Body of pancreas (tissue), 4 donors: ENCODE results near the gene SLC35E3. TPM values are rescaled to one million over a fixed set of nuclear protein-coding genes. Genes with fewer than 3 reads are reported as not detected.

ENCODE experiments used
- ATAC-seq: fragments of 150-250 bp; one replicate; pipeline ENCODE4 v1.9.1; 2016
- DNase-seq, 4 donors: peaks; one replicate each; pipeline ENCODE4 v3.0.0-alpha.2; 2019
- H3K27ac ChIP-seq, 4 donors: fragments of 200-600 bp; sonication (generic); 1 replicate in 3 of 4; 2 replicates in 1 of 4; pipeline versions ENCODE4 v1.5.1 to v1.6.1; 2016 to 2019; ENCODE audit warnings: mild to moderate bottlenecking in 1 of 4, mixed read lengths in 1 of 4, moderate library complexity in 1 of 4
- H3K27me3 ChIP-seq, 2 donors: fragments of 200-600 bp; sonication (generic); one replicate each; pipeline ENCODE4 v1.6.0; 2016; ENCODE audit warnings: mild to moderate bottlenecking in 1 of 2
- H3K36me3 ChIP-seq, 2 donors: fragments of 200-600 bp; sonication (generic); replicated peaks in 1 of 2; 2 replicates each; pipeline ENCODE4 v1.5.1; 2016; ENCODE audit warnings: low read depth in 2 of 2; ENCODE audit not compliant: insufficient read depth in 1 of 2
- H3K4me1 ChIP-seq: fragments of 200-600 bp; sonication (generic); one replicate; pipeline ENCODE4 v1.6.0; 2016
- H3K4me3 ChIP-seq, 2 donors: fragments of 200-600 bp; sonication (generic); 1 replicate in 1 of 2; 2 replicates in 1 of 2; pipeline ENCODE4 v1.5.1; 2016 to 2019
- H3K9me3 ChIP-seq, 3 donors: fragments of 200-600 bp; sonication (generic); 1 replicate in 2 of 3; 2 replicates in 1 of 3; pipeline ENCODE4 v1.5.1; 2016
- POLR2A ChIP-seq, 3 donors: fragments of 450-650 bp; IDR thresholded peaks; one replicate each; pipeline ENCODE4 v1.6.1; 2016; ENCODE audit warnings: antibody characterized with exemption in 3 of 3, mild to moderate bottlenecking in 2 of 3
- WGBS, 2 donors: methylation state at CpG; one replicate each; pipeline ENCODE4 v1.1.5; 2017; 5-methylcytosine and 5-hydroxymethylcytosine counted together
- intact Hi-C: fragments of 100-400 bp; cut with DNase I; formaldehyde crosslinking; loops from one replicate; pipeline ENCODE4 v1.15.1; 2023
- total RNA-seq, 2 donors: library from RNA; depleted of rRNA; stranded (reverse); fragments of >200 nt; gene quantifications; one replicate each; pipeline ENCODE4 v1.1.0, GENCODE V29; 2016
- TF ChIP-seq, protein P1 (sequence below), 7 experiments: fragments of 450-650 bp in 4 of 7; fragments of 200-600 bp in 3 of 7; sonication (generic) in 3 of 7; IDR thresholded peaks; one replicate each; pipeline ENCODE4 v1.5.1; 2016 to 2019; ENCODE audit warnings: antibody characterized with exemption in 7 of 7

SLC35E3 gene
- total RNA-seq, 2 donors from 2014 or later: 2.1 to 2.6 TPM

DNA sequence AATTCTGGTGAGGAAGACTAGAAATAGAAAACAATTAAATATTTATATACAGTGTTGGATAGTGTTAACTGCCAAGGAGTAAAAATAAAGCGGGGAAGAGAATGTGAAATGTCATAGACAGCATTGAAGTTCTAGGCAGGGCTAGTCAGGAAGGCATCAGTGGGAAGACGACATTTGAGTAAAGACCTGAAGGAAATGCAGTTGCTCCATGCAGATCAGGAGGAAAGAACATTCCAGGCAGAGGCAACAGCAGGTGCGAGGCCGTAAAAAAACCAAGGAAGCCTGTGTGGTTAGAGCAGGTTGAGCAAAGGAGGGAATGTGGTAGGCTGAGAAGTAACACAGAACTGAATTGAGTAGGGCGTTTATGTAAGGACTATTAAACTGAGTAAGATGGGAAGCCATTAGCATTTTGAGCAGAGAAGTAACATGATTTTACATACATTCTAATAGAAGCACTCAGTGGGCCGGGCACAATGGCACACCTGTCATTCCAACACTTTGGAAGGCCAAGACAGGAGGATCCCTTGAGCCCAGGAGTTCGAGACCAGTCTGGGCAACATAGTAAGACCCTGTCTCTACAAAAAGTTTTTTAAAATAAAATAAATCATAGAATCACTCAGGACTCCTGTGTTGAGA lies 14.9 kb downstream of the SLC35E3 start:
- ATAC-seq: no peak
- TF ChIP-seq, protein P1, sequence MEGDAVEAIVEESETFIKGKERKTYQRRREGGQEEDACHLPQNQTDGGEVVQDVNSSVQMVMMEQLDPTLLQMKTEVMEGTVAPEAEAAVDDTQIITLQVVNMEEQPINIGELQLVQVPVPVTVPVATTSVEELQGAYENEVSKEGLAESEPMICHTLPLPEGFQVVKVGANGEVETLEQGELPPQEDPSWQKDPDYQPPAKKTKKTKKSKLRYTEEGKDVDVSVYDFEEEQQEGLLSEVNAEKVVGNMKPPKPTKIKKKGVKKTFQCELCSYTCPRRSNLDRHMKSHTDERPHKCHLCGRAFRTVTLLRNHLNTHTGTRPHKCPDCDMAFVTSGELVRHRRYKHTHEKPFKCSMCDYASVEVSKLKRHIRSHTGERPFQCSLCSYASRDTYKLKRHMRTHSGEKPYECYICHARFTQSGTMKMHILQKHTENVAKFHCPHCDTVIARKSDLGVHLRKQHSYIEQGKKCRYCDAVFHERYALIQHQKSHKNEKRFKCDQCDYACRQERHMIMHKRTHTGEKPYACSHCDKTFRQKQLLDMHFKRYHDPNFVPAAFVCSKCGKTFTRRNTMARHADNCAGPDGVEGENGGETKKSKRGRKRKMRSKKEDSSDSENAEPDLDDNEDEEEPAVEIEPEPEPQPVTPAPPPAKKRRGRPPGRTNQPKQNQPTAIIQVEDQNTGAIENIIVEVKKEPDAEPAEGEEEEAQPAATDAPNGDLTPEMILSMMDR (IDR thresholded peaks at IDR 0.05): no peak
- TF ChIP-seq POLR2A (IDR thresholded peaks at IDR 0.05): no peak
- H3K27me3 ChIP-seq: no peaks in the 10 kb centered on the region
- H3K36me3 ChIP-seq: no peaks in the 10 kb centered on the region
- DNase-seq: no peak
- WGBS, 2 donors: 92 to 95% methylated on average over 7 of the region's 7 CpGs
- intact Hi-C loops: no loop called here
- no peak overlapping the region for H3K27ac ChIP-seq
- no peak overlapping the region for H3K4me3 ChIP-seq
- no peaks in the 10 kb centered on the region for H3K4me1 ChIP-seq
- no peaks in the 10 kb centered on the region for H3K9me3 ChIP-seq

DNA sequence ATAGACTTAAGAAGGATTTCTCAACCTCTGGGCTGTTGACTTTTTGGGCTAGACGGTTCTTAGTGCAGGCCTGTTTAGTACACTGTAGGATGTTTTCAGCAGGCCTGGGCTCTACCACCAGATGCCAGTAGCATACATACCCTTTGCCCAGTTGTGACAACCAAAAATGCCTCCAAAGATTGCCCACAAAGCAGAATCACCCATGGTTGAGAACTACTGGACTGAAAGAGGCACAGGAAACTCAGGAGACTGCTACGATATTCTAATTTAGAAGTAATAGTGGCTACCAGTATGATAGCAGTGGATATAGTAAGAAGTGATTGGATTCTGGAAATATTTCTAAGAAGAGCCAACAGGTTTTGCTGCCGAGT lies 15.5 kb downstream of the SLC35E3 start:
- Histone ChIP-seq H3K4me1 (no peaks in the 10 kb centered on the region), H3K36me3 (no peaks in the 10 kb centered on the region), H3K4me3 (no peak overlapping the region), H3K9me3 (no peaks in the 10 kb centered on the region), H3K27ac (no peak overlapping the region), H3K27me3 (no peaks in the 10 kb centered on the region)
- ATAC-seq (no peak), DNase-seq (no peak)
- no peak for TF ChIP-seq POLR2A (IDR thresholded peaks at IDR 0.05)
- TF ChIP-seq, protein P1 (IDR thresholded peaks at IDR 0.05): no peak
- 91 to 95% methylated on average over 3 of the region's 3 CpGs for WGBS, 2 donors
- intact Hi-C loops: no loop called here

DNA sequence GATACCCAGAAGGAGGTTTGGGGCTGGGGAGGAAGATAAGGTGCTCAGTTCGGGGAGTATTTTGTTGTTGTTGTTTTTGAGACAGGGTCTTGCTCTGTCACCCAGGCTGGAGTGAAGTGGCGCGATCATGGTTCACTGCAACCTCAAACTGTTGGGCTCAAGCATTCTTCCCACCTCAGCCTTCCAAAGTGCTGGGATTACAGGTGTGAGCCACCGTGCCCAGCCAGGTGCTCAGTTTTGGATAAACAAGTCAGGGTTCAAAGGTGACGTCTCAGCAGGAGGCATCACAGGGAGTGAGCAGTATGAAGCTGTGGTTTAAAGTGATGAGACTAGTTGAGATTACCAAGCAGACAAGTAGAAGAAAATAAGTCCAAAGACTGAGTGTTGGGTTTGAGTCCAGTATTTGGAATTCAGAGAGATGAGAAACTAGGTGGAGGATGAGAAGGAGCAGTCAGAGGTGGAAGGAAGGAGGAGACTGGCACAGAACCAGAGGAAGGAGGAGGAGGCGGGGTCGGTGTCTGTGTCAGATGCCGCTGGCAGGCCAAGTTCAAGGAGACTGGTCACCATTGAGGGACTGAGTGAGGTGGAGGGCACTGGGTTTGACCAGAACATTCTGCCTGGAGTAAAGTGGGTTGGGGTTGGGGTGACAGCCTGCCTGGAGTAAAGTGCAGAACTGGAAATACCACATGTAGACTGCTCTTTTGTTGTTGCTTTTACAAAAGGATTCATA lies 16.1 kb downstream of the SLC35E3 start:
- DNase-seq (no peak), ATAC-seq (no peak)
- Histone ChIP-seq H3K27me3 (no peaks in the 10 kb centered on the region), H3K36me3 (no peaks in the 10 kb centered on the region), H3K27ac (no peak overlapping the region), H3K9me3 (no peaks in the 10 kb centered on the region), H3K4me1 (no peaks in the 10 kb centered on the region), H3K4me3 (no peak overlapping the region)
- intact Hi-C loops: no loop called here
- TF ChIP-seq, protein P1 (IDR thresholded peaks at IDR 0.05): no peak
- TF ChIP-seq POLR2A (IDR thresholded peaks at IDR 0.05): no peak
- WGBS, 2 donors: 73 to 82% methylated on average over 8 of the region's 8 CpGs

DNA sequence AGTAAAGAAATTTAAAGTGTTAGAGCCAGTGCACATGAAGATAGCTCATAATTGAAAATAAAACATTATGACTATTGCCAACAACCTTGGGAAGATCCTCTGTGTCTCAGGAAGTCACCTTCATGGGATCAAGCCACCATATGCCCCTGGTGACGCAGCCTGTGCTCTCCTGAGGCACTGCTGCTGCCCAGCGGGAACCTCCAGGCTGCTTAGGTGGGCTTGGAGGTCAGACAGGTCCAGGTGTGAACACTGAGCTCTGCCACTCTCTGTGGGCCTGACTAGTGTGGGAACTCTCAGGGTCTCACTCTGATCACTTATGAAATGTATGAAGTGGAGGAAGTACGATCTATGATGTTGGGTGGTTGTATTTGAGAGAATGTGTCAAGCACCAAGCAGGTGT lies 16.7 kb downstream of the SLC35E3 start:
- no peaks in the 10 kb centered on the region for H3K27me3 ChIP-seq
- no peak overlapping the region for H3K4me3 ChIP-seq
- H3K9me3 ChIP-seq: no peaks in the 10 kb centered on the region
- ATAC-seq: no peak
- TF ChIP-seq, protein P1 (IDR thresholded peaks at IDR 0.05): no peak
- TF ChIP-seq POLR2A (IDR thresholded peaks at IDR 0.05): no peak
- no peaks in the 10 kb centered on the region for H3K4me1 ChIP-seq
- WGBS, 2 donors: 88 to 98% methylated on average over 3 of the region's 3 CpGs
- DNase-seq: no peak
- intact Hi-C loops: no loop called here
- H3K36me3 ChIP-seq: no peaks in the 10 kb centered on the region
- no peak overlapping the region for H3K27ac ChIP-seq

DNA sequence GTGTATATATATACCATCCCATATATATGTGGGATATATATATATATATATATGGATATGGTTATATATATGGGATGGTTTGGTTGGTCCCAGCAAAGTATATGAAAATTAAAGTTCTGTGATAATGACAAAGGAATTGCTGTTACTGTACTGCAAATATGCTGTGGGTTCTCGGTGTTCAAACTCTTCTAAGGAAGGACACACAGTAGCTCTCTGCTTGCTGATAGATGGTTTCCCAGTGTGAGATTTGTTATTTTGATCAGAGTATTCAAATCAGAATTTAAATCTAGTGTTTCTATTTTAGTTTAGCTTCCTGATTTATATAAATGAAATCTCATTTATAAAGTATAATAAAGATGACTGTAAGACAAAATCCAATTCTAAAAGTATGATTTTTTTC lies 19.7 kb downstream of the SLC35E3 start:
- intact Hi-C loops: no loop called here
- Histone ChIP-seq H3K9me3 (no peaks in the 10 kb centered on the region), H3K36me3 (no peaks in the 10 kb centered on the region), H3K4me3 (no peak overlapping the region), H3K27me3 (no peaks in the 10 kb centered on the region), H3K4me1 (no peaks in the 10 kb centered on the region), H3K27ac (no peak overlapping the region)
- ATAC-seq (no peak), DNase-seq (no peak)
- TF ChIP-seq POLR2A (IDR thresholded peaks at IDR 0.05): no peak
- TF ChIP-seq, protein P1 (IDR thresholded peaks at IDR 0.05): no peak
- 95 to 100% methylated on average over 1 of the region's 1 CpG for WGBS, 2 donors
